Effector memory CD4-positive, alpha-beta T cell (primary cell): Measurements from ENCODE around the gene C4orf36.

ENCODE experiments used
- DNase-seq, 3 donors: peaks; one replicate each; pipeline ENCODE4 v3.0.0-alpha.2; 2020
- H3K27ac ChIP-seq: 2 replicates; pipeline ENCODE4 v1.7.0; 2013; ENCODE audit warnings: mild to moderate bottlenecking, low read length, moderate library complexity; ENCODE audit not compliant: insufficient read depth, poor library complexity, severe bottlenecking
- H3K27me3 ChIP-seq: replicated peaks from 2 replicates; pipeline ENCODE4 v1.7.0; 2013; ENCODE audit warnings: mild to moderate bottlenecking, low read length; ENCODE audit not compliant: insufficient read depth, control insufficient read depth, poor library complexity, severe bottlenecking
- H3K36me3 ChIP-seq: 2 replicates; pipeline ENCODE4 v1.7.0; 2013; ENCODE audit warnings: mild to moderate bottlenecking, low read length, moderate library complexity; ENCODE audit not compliant: control insufficient read depth, insufficient read depth
- H3K4me1 ChIP-seq: 2 replicates; pipeline ENCODE4 v1.7.0; 2013; ENCODE audit warnings: low read length, mild to moderate bottlenecking; ENCODE audit not compliant: control insufficient read depth, insufficient read depth, poor library complexity, severe bottlenecking
- H3K4me3 ChIP-seq: 2 replicates; pipeline ENCODE4 v1.7.0; 2013; ENCODE audit warnings: low read length, low read depth, mild to moderate bottlenecking; ENCODE audit not compliant: insufficient read depth, poor library complexity, severe bottlenecking
- H3K9me3 ChIP-seq: 2 replicates; pipeline ENCODE4 v1.7.0; 2013; ENCODE audit warnings: mild to moderate bottlenecking, low read length, moderate library complexity; ENCODE audit not compliant: control insufficient read depth

The C4orf36 gene

DNA sequence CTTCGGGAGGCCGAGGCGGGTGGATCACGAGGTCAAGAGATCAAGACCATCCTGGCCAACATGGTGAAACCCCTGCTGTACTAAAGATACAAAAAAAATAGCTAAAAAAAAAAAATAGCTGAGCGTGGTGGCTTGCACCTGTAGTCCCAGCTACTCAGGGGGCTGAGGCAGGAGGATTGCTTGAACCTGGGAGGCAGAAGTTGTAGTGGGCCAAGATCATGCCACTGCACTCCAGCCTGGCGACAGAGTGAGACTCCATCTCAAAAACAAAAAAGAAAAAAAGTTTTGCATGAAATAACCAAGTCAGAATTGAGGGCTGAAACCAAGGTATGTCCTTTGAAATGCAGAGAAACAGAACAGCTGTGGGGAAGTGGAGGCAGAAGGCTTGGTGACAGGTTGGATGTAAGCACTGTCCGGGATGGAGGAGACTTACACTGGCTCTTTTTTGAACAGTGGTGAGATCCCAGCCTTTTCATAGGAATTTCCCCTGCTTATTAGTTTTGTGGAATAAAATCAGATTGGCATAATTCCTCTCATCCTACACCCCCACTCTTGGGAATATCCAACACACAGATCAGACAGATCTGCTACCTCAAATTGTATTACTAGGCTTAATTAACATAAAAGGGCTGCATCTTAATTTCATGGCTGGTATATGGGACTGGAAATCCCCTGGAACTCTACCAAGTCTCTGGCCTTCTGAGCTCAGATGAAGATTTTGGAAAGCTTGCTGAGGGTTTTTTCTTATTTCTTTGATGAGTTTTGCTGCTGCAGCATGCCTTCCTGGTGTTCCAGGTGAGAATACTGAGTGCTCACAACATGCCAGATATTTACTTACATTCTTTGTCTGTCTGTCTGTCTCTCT lies 18.8 kb upstream of the C4orf36 start:
- H3K27me3 ChIP-seq = no peaks in the 10 kb centered on the region
- H3K27ac ChIP-seq = no peak overlapping the region
- no peak for DNase-seq
- no peaks in the 10 kb centered on the region for H3K4me1 ChIP-seq
- no peaks in the 10 kb centered on the region for H3K36me3 ChIP-seq
- no peak overlapping the region for H3K4me3 ChIP-seq
- no peaks in the 10 kb centered on the region for H3K9me3 ChIP-seq

DNA sequence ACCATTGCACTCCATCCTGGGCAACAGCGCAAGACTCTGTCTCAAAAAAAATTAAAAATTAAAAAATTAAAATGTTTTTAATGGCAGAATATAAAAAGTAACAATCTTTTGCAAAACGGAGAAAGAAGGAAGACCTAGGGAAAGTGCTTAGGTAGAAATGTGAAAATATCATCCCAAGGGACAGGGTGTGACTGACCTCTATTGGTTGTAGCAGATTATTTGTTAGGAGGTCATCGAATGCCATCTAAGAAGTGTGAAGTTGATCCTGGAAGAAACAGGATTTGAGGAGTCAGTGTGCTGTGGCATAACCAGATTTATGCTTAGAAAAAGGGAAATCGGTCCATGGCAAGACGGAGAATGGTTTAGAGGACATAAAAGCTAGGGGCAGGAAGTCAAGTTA lies 18.1 kb upstream of the C4orf36 start:
- H3K36me3 ChIP-seq = no peaks in the 10 kb centered on the region
- no peaks in the 10 kb centered on the region for H3K9me3 ChIP-seq
- H3K4me3 ChIP-seq = no peak overlapping the region
- no peaks in the 10 kb centered on the region for H3K4me1 ChIP-seq
- H3K27me3 ChIP-seq = no peaks in the 10 kb centered on the region
- no peak overlapping the region for H3K27ac ChIP-seq
- DNase-seq = no peak

DNA sequence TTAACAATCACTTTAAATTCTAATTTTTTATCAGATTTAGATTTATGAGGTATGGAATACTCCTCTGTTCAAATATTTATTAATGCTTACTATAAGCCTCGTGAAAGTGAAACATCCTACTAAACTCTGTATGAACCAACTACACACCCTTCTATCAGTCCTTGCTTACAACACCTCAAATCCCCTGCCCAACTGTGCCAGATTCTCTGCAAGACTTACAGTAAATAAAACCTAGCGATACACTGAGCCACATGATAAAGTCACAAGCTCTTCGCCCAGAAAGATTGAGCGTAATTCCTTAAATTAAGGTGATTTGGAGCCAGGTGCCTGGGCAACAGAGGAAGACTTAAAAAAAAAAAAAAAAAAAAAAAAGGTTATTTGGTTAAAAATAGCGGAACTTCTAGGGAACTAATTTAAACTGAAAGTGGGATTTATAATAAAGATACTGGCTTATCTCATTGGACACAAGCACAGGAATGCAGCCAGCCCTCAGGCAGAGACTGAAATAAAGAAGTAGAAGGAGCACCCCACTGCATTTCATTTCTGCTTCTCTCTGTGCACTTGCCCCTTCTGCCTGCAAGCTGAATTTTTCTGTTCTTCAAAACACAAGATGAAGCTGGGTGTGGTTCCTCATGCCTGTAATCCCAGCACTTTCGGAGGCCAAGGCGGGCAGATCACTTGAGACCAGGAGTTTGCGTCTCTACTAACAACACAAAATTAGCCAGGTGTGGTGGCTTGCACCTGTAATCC lies 17.5 kb upstream of the C4orf36 start:
- no peak for DNase-seq

DNA sequence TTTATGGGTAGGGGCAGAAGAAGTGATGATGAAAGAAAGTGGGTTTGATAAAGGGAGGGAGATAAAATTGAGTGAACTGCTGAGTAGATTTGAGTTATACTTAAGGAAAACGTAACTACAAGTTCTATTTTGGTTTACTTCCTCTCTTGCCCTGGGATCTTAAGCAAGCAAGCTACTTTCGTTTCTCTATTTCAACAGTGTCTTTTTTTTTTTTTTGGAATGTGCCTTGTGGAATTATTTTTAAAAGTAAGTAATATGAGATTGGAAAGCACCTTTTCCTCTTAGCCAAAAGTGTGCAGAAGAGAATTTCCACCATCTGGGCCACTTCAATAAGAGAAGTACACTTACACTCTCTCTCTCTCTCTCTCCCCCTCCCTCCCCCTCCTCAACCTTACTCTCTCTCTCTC lies 16.0 kb upstream of the C4orf36 start:
- no peaks in the 10 kb centered on the region for H3K9me3 ChIP-seq
- H3K27me3 ChIP-seq = peaks cover 4% of the 10 kb centered on the region
- no peaks in the 10 kb centered on the region for H3K4me1 ChIP-seq
- H3K36me3 ChIP-seq = no peaks in the 10 kb centered on the region
- H3K4me3 ChIP-seq = no peak overlapping the region
- no peak overlapping the region for H3K27ac ChIP-seq
- no peak for DNase-seq

More for the DNA sequence above, 17.5 kb upstream of the C4orf36 start:
- H3K27me3 ChIP-seq = peaks cover under 1% of the 10 kb centered on the region
- no peak overlapping the region for H3K27ac ChIP-seq
- no peak overlapping the region for H3K4me3 ChIP-seq
- no peaks in the 10 kb centered on the region for H3K4me1 ChIP-seq
- no peaks in the 10 kb centered on the region for H3K9me3 ChIP-seq
- H3K36me3 ChIP-seq = no peaks in the 10 kb centered on the region

DNA sequence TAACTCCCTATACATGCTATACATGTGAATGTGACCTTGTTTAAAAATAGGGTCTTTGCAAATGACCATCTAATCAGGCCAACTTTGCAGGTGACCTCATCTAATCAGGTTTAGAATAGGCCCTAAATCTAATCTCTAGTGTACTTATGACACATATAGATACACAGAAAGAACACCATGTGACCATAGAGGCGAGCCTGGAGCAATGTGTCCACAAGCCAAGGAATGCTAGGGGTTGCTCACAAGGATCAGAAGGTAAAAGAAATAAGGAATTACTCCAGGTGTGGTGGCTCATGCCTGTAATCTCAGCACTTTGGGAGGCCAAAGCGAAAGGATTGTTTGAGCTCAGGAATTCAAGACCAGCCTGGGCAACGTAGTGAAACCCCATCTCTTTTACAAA lies 9.6 kb upstream of the C4orf36 start:
- H3K4me1 ChIP-seq = no peaks in the 10 kb centered on the region
- no peak overlapping the region for H3K27ac ChIP-seq
- H3K27me3 ChIP-seq = peaks cover 4% of the 10 kb centered on the region
- H3K4me3 ChIP-seq = no peak overlapping the region
- H3K36me3 ChIP-seq = no peaks in the 10 kb centered on the region
- no peak for DNase-seq
- H3K9me3 ChIP-seq = no peaks in the 10 kb centered on the region

DNA sequence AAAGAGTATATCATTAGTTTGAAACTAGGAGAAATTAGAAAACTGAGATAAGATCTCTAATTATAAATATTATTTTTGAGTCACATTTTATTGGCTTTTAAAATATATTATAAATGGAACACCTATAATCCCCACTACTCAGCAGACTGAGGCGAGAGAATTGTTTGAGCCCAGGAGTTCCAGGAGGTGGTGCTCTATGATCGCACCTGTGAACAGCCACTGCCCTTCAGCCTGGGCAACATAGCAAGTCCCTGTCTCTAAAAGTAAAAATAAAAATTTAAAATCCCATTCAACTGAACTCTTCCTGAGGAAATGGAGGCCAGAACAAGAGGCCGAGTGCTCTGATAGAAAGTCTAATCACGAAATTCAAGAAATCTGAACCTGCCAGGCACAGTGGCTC lies 6.3 kb upstream of the C4orf36 start:
- no peaks in the 10 kb centered on the region for H3K27me3 ChIP-seq
- H3K27ac ChIP-seq = no peak overlapping the region
- no peaks in the 10 kb centered on the region for H3K9me3 ChIP-seq
- H3K36me3 ChIP-seq = no peaks in the 10 kb centered on the region
- no peak for DNase-seq
- no peaks in the 10 kb centered on the region for H3K4me1 ChIP-seq
- H3K4me3 ChIP-seq = no peak overlapping the region

DNA sequence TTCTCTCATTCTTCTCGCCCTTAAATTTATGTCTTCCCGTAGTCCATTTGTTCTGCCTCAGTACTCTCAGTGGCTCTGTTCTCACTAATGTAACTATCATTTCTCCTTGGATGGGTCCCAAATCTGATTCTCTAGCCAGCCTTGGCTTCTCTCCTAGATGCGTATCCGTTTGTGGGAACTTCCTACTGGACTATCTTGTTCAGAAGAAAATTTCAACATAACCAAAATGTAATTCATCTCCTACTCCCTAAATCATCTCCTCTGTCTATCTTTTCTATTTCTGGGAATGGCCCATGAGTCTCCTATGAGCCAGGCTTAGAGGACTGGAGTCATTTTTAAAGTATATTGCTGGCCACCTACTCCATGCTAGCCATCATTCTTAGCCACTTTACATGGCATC lies 4.4 kb upstream of the C4orf36 start:
- Histone ChIP-seq H3K27ac (no peak overlapping the region), H3K4me3 (no peak overlapping the region), H3K36me3 (no peaks in the 10 kb centered on the region), H3K27me3 (no peaks in the 10 kb centered on the region), H3K9me3 (no peaks in the 10 kb centered on the region), H3K4me1 (peaks cover 4% of the 10 kb centered on the region)
- no peak for DNase-seq

DNA sequence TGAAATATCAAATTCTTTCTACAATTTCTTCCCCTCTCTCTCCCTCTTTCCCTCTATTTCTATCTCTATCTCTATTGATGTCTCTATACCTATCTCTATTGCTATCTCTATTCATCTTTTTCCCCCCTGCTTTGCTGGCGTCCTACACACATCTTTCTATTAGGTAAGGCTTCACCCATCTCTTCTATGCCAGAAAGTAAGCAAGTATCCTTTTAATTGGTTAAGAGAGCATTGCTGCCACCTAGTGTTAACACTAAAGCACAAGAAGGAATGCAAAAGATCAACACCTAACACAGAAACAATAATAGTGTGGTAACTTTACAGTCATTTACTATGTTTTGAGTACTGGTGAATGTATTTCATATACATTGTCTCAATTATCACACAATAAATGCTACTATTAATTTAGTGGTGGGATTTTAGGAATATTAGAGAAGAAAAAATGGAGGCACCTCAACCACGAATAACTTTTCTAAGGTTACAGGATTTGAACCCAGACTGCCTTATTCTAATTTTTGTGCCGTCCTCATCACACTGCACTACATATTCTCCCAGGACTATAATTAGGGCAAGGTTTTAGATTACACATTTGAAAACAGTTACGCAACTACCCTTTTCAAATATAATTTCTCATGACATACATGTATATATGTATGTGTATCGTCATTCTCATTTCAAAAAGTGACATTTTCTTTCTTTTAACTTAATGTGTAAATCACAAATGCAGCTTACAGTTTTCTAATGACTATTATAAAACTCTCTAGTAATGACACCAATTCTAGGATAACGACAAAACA lies 3.7 kb upstream of the C4orf36 start:
- H3K36me3 ChIP-seq = no peaks in the 10 kb centered on the region
- no peaks in the 10 kb centered on the region for H3K9me3 ChIP-seq
- H3K4me3 ChIP-seq = no peak overlapping the region
- peaks cover 4% of the 10 kb centered on the region for H3K4me1 ChIP-seq
- H3K27me3 ChIP-seq = no peaks in the 10 kb centered on the region
- no peak overlapping the region for H3K27ac ChIP-seq
- no peak for DNase-seq

DNA sequence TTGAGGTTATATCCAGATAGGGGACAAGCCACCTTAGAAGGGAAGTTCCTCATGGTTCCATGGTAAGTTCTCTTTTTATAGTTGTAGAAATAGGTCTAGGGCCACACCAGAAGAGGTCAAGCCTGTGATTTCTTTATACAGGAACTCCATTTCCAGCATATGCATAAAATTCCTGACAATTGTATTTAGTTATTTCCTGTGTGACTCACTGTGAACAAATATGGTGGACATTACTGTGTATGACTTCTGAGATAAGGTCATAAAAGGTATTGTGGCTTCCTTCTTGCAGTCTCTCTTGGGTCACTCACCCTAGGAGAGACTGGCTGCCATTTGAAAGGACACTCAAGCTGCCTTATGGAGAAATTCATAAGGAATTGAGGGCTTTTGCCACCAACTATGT lies 2.2 kb upstream of the C4orf36 start:
- DNase-seq = no peak
- Histone ChIP-seq H3K4me1 (peaks cover 4% of the 10 kb centered on the region), H3K4me3 (no peak overlapping the region), H3K27me3 (no peaks in the 10 kb centered on the region), H3K27ac (no peak overlapping the region), H3K9me3 (no peaks in the 10 kb centered on the region), H3K36me3 (no peaks in the 10 kb centered on the region)
